ENCODE data around the gene NLRP1.

The NLRP1 gene

DNA sequence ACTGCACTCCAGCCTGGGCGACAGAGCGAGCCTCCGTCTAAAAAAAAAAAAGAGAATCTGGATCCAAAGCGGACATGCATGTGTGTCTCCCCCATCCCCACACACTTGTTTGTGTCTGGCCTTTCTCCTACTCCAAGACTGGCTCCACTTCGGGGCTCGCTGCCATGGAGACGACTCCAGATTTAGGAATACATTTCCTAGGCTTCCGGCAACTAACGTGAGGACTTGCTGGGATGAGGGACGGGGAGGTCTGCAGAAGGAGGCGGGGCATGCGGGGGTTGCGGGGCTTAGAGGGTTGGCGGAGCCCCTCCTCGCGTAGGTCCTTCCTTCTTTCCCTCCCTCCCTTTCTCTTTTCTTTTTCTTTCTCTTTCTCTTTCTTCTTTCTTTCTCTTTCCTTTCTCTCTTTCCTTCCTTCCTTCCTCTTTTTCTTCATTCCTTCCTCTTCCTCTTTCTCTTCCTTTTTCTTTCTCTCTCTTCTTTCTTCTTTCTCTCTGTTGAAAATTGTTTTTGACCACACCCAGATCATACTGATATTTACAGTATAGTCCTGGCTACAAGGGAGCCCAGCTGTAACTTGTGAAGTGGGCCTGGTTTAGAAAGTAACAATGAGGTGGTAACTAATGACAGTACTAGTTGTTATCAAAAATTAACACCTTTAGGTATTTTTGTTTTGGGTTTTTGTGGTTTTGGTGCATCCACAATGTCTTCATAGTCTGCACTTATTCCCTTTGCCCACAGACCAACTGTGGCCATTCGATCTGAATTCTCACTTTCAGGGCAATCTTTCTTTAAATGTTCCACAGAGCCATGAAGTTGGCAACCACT is 72.7 kb downstream of the NLRP1 start:
- no peak for DNase-seq

DNA sequence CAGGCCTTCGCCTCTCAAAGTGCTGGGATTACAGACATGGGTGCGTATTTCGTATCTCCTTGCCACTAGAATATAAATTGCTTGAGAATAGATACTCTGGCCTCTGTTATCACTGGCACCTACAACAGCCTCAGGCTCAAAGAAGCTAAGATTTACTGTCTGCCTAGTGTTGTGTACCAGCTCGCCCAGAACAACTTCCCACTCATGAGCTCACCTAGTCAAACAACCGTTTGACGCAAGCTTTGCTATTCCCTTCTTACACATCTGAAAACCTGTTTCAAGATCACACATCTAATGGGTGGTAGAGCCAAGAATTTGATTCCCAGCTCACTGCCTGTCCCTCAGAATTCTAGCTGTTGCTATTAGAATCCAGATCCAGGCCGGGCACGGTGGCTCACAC is 73.5 kb downstream of the NLRP1 start:
- DNase-seq, result no peak

DNA sequence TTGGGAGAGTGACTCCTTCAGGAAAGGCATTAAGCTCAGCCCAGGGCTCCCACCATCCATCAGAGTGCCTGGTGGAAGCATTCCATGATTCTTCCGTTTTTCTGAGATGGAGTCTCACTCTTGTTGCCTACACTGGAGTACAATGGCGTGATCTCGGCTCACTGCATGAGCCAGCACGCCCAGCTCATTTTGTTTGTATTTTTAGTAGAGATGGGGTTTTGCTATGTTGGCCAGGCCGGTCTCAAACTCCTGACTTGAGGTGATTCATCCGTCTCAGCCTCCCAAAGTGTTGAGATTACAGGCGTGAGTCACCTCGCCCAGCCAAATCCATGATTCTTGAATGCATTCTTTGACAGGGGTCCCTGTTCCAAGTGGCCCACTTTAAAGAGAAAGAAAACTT is 74.8 kb downstream of the NLRP1 start:
- DNase-seq, result no peak

DNA sequence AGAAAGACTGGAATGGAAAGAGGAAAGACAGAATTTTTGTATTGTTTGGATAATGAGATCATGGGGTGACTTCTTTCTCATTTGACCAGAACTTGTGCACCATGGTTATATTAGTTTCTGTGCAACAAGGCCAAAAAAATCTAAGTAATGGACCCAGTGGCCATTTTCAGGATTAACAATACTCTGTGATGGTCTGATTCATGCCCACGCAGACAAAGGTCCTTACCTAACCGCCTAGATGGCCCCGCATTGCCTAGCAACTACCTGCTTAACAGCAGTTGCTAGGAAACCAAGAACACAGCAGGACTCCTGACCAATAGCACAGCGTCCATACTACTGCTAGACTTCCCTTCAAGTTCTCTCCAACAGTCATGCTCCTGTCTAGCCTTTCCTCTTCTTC is 75.5 kb downstream of the NLRP1 start:
- no peak for DNase-seq

DNA sequence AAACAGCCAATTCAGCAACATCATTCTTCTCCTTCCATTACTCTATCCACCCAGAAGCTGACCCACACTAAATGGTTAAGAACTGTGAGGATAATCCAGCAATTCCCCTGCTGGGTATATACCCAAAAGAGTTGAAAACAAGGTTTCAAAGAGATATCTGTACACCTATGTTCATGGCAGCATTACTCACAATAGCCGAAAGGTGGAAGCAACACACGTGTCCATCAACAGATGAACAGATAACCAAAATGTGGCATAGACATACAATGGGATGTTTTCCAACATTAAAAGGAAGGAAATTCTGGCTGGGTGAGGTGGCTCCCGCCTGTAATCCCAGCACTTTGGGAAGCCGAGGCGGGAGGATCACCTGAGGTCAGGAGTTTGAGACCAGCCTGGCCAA is 78.0 kb downstream of the NLRP1 start:
- no peak for DNase-seq

DNA sequence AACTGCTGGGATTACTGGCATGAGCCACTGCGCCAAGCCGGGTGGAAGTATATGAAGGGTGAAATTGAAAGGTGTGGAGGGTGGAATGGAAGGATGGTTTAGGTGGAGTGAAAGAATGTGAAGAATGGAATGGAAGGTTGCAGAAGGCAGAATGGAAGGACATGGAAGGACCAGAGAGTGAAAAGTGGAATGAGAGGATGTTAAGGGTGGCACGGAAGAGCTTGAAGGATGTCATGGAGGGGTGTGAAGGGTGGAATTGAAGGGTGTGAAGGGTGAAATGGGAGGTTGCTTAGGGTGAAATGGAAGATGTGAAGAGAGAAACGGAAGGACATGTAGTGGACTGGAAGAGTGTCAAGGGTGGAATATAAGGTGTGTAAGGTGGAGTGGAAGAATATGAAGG is 81.8 kb downstream of the NLRP1 start:
- DNase-seq, result no peak

DNA sequence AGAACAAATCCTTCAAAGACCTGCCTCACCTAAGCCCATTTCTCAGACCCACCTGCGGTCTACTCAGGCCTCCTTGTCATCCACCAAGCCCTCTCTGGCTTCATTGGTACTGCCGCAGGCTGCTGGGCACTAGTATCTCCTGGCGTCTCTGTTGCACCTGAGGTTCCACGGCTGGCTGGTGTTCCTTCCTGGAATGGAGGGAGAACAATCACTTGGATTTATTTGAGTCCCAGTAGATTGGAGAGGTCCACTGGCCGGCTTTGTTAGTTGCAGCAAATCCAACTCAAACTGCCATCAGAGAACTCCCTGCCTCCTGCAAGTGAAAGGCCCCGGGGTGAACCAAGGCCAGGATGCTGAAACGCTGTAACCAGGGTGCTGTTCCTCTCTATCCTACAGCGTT is 82.6 kb downstream of the NLRP1 start:
- no peak for DNase-seq

DNA sequence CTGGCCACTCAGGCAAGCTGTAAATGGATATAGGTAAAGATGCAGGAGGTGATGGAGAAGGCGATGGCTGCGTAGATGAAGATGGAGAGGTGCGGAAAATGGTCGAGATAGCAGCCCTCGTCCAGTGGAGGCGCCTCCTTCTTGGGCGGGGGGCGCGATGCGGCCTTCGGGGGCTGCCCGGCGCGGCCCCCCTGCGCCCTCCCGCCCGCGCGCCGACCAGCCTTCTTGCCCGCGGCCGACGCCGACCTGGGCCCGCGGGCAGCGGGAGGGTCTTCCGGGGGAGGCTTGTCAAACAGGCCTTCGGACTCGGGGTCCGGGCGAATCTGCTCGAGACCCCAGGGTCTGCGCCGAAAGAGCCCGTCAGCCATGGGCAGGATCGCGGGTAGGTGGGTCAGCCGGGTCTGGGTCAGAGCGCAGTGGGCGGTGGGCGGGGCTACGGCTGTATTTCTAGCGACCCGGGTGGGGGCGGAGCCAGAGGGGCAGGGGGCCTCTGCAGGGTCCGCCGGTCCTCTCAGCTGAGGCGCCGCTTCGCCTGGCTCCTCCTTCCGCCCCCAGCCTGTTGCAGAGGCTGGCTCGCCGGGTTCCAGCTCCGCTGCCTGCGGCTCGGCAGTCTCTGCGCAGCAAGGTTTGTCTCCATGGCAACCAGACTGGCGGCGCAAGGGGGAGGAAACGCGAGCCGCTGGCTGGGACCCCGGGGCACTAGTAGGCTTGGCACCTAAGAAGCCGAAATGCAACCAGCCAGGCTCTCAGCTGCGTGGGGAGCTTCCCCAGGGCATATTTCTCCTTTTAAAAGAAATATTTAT is 83.5 kb downstream of the NLRP1 start:
- peak; percentile 64 for DNase-seq

DNA sequence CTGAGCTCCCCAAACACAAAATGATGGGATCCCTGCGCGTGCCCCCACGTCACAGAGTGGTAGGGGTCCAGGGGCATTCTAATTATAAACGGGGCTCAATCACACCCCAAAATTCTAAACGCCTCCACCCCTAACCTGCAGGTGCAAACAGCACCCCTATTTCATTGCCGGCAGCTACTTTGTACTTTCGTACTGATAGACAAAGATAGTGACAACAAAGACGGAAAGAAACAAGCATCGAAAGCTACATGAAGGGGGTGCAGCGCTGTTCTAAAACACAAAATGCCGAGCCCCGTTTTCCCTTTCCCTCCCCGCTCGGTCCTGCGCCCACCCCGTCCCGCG is 84.1 kb downstream of the NLRP1 start:
- DNase-seq, result no peak

DNA sequence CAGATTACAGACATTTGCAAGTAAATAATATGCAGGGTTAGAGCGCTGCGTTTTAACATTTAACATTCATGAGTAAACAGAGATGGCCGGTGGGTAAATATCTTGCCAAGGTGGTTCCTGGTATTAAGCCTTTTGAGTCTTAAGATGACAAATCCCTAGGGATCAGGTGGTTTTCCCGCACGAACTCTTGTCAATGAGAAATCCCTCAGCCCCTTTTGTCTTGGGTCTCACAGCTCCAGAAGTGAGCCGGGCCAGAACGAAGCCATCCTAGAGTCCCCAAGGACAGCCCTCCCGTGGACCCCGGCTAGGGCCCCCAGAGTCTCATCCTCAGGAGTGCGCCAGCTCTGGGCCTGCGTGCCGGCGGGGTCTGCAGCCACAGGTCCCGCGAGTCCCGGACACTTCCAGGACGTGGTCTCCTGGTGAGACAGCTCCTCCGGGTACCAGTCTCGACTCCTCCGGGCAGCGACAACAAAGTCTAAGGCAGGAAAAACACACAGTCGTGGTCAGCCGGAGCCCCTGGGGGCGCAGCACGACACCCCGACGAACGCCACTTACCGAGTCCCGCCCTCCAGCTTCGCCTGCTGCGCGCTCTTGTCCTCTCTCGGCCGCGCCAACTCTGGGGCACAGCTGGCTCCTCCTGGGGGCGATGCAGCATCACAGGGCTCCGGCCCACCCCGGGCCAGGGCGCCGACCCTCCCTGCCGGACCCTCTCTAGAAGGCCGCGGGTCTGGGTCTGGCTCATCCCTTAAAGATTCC is 84.7 kb downstream of the NLRP1 start:
- DNase-seq, result no peak

DNA sequence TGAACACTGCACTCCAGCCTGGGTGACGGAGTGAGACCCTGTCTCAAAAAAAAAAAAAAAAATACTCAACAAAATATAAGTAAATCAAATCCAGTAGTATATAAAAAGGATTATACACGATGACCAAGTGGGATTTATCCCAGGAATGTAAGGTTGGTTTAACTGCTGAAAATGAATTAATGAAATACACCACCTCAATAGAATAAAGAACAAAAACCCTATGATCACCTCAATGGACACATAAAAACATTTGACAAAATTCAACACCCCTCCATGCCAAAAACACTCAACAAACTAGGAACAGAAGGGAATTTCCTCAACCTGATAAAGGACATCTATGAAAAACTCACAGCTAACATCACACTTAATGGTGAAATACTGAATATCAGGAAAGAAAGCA is 91.3 kb downstream of the NLRP1 start:
- DNase-seq, result no peak

DNA sequence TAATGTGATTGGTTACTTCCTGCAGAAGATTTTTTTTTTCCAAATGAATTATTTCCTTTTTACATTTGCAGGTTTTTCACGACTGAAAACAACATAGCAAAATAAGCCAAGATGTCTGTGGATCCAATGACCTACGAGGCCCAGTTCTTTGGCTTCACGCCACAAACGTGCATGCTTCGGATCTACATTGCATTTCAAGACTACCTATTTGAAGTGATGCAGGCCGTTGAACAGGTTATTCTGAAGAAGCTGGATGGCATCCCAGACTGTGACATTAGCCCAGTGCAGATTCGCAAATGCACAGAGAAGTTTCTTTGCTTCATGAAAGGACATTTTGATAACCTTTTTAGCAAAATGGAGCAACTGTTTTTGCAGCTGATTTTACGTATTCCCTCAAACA is 95.6 kb downstream of the NLRP1 start:
- DNase-seq, result no peak

DNA sequence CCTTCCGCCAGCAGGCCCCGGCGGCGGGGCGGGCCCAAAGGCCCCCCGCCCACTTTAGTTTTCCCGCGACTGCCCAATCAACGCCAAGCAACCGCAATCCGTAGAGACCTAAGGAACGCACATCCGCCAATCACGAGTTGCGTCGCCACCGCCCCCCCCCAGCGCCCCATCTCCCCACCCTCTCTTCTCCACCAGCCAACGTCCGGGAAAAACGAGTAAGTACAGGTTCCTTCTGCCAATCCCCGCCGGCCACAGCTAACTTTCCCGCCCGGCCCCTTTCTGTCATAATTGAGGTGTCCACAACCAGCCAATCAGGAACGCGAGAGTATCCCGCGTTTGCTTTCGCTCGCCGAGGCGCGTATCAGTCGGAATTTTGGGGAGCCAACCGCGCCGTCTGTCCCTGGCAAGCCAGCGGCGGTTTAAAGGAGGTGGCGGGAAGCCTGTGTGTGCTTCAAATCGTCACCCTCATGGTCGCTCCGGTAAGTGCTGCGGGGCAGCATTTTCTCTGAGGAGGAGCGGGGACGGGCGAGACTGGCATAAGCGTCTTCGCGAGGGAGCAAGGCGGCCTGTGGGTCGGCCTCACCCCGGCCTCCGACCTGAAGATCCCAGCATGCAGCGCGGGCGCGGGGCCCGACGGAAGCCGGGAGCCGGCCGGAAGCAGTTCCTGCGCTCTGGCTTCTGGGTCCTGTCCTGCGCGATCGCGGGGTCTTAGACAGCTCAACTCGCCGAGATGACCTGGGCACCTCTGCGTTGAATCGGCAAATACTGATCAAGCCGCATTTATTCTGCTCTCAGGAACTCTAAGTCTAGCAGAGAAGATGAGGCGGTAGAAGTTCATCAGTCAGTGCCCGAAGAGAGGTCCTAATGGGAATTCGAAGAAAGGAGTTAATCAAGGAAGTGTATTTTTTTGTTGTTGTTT is 97.8 kb downstream of the NLRP1 start, which contains the start of gene MIS12:
Gene MIS12, plus strand, starts transcription at position 361 of the 919 bp plus-strand sequence. CDS start 2,297 bp downstream, outside the sequence.
- peak; percentile 99 for DNase-seq

DNA sequence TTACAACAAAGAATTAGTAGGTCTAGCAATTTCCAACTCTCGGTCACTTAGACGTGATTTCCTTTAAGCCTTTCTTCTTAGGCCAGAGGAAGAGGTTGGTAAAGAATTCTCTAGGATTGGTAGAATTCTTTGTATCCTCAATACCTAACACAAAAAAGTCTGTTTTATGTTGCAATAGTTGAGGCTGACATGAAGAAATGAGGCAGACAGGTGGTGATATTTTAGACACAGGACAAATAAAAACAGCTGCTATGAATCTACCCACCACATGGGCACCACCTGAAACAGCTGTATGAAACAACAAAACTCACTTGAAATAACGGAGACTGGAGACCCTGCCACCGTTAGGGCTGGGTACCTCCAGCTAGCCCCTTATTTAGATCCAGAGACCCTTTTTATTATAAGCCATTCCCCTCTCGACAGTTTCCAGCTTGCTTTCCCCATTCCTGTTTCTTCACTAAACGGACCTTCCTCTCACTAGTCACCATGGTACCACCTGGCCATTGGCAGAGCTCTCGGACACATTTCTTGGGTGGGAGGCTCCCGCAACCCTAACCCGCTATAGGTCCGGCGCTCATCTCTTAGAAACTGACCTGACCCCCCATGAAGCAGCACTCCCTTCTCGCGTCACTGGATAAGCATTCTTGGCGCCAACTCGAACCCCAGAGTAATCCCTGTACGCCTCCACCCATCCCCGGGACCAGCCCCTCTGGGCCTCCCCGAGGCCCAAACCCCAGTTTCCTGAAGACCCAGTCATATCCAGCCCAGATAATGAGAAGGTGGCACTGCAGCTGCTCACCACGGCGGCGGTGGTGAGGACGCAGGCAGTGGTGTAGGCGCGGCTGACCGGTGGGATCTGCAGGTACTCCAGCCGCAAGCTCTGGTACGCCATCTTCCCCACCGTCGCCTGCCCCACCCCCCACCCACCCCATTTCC is 98.8 kb downstream of the NLRP1 start, which contains the start of gene DERL2:
Gene DERL2, minus strand, starts transcription at position 909 of the 936 bp plus-strand sequence. Its CDS starts 17 bp downstream, at position 892.
- no peak for DNase-seq

DNA sequence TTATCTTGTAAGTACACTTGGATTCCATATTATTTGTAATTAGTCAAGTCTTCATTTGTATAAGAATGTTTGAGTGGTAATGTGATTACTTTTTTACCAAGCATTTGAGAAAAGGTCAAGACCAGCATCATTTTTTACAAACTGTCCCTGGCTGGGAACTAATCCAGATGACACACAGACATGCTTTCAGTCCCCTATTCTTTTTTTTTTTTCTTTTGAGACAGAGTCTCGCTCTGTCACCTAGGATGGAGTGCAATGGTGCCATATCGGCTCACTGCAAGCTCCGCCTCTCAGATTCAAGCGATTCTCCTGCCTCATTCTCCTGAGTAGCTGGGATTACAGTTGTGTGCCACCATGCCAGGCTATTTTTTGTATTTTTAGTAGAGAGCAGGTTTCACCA is 102.9 kb downstream of the NLRP1 start:
- DNase-seq, result no peak

DNA sequence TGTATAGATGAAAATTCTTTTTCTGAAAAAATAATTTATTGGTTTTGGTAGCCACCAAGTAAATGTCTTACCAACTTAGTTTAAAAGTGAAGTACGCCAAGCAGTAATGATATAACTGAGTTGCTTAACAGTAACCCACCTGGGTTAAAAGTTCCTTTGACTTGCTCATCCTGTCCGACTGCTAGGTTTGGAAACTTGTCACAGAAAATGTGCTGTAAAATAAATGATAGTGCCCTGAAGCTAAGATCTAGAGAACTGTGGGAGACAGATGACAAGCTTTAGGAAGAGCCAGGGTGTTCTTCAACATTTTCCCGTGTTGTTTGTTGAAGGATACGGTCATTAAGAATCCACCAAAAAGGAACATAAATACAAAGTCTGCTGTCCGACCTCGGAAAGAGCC is 103.3 kb downstream of the NLRP1 start:
- no peak for DNase-seq

DNA sequence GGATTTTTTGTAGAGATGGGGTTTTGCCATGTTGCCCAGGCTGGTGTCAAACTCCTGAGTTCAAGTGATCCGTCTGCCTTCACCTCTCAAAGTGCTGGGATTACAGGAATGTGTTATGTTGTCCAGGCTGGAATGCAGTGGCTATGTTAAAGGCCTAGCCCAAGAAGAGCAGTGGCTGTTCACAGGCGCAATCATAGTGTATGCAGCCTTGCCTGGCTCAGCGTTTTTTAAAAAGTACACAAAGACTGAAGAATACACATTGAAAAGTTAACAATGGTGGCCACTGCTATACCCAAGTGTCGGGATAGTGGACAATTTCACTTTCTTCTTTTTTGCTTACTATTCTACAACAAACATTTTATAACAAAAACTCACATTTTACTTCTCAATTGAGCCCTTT is 105.3 kb downstream of the NLRP1 start:
- no peak for DNase-seq

DNA sequence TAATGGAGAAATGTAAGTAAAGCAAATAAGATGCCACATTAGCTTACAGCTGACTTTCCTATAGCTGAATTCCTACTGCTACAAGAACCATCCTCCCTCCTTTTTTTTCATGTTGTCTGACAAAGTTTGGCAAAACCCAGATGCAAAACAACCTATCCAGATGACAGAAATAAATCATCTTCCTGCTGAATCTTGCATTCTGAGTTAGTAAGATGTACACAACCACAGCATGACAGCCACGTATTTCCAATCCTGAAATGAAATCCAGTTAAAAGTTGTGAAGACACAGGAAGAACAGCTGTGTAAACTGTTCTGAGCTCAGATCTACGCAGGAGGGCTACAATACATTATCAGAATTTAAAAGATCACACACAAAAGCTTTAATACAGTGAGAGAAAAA is 110.4 kb downstream of the NLRP1 start:
- no peak for DNase-seq

DNA sequence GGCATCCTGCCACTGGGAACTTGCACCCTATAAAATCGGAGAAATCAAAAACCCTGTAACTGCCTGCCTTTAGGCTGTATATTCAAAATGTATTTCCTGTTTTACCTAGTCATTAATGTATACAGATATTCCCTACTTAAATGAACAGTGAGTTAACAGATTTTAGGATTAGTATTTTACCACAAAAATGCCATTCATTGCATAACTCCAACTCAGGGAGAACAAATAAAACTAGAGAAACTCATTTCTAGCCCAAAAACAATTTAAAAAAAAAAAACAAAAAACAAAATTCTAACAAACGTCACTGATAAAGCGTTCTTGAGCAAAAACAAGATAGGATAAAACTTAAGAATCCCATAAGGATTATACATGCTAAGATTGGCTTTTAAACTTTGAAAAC is 111.8 kb downstream of the NLRP1 start:
- DNase-seq, result no peak

DNA sequence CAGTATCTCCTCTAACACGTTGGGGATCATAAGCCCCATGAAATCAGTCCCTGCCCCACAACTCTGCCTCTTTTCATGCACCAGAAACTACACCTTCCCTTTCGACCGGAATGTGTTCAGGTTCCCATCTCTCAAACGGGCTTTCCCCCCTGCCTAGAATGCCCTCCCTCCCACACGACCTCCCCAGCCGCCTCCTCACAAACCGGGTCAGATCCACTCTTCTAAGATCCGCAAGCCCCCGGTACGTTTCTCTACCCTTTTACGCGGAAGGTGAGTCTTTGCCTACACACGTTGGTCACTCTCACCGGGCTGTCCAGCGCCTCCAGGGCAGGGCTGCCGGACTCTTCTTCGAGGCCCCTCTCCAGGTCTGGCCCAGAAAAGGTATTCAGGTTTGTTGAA is 116.2 kb downstream of the NLRP1 start:
- peak; percentile 20 for DNase-seq

DNA sequence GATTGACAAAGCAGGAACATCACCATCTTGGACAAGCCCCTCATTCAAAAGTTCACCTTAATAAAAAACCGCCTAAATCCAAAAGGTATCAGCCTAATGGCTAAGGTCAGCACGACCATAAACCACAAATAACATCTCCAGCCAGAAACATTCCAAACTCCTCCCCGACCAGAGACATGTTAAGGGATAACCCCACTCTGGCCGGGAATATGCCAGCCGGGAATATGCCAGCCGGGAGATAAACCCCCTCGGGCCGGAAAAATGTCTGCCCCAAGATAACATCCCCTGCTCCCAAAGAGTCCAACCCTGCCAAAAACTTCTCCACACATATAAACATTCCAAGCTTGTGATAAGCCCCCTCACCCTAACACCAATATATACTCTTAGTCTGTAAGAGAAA is 116.9 kb downstream of the NLRP1 start:
- no peak for DNase-seq

All from stimulated activated naive CD4-positive, alpha-beta T cell treated with Interleukin-2 at 50 U/mL for 16 hours (primary cell).